ENCODE results near the gene PALS1.

DNA sequence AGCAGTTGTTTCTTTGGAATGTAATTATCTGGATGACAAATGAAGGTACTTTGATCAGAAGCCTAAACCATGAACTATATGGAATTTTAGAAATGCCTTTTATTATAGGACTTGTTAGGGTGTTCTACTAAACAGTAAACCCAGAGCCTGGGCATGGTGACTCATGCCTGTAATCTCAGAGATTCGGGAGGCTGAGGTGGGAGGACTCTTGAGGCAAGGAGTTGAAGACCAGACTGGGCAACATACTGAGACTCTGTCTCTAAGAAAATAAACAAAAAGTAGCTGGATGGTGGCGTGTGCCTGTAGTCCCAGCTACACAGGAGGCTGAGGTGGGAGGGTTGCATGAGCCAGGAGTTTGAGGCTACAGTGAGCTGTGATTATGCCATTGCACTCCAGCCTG lies 23.9 kb downstream of the PALS1 start:
- TF ChIP-seq POLR2A (IDR thresholded peaks at IDR 0.05) (no peak), POLR2AphosphoS5 (IDR thresholded peaks at IDR 0.05) (no peak)
- TF ChIP-seq, protein P1, sequence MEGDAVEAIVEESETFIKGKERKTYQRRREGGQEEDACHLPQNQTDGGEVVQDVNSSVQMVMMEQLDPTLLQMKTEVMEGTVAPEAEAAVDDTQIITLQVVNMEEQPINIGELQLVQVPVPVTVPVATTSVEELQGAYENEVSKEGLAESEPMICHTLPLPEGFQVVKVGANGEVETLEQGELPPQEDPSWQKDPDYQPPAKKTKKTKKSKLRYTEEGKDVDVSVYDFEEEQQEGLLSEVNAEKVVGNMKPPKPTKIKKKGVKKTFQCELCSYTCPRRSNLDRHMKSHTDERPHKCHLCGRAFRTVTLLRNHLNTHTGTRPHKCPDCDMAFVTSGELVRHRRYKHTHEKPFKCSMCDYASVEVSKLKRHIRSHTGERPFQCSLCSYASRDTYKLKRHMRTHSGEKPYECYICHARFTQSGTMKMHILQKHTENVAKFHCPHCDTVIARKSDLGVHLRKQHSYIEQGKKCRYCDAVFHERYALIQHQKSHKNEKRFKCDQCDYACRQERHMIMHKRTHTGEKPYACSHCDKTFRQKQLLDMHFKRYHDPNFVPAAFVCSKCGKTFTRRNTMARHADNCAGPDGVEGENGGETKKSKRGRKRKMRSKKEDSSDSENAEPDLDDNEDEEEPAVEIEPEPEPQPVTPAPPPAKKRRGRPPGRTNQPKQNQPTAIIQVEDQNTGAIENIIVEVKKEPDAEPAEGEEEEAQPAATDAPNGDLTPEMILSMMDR (IDR thresholded peaks at IDR 0.05): no peak

Data from suprapubic skin (tissue), 4 donors.